NCI-H1694 treated with DMSO at 0.1 percent for 48 hours (cell line): Measurements from ENCODE around the gene TICAM2.

ENCODE experiments used
- DNase-seq: peaks from one replicate; lab custom pipeline; 2025; lab: John Stamatoyannopoulos, UW

TICAM2 gene

DNA sequence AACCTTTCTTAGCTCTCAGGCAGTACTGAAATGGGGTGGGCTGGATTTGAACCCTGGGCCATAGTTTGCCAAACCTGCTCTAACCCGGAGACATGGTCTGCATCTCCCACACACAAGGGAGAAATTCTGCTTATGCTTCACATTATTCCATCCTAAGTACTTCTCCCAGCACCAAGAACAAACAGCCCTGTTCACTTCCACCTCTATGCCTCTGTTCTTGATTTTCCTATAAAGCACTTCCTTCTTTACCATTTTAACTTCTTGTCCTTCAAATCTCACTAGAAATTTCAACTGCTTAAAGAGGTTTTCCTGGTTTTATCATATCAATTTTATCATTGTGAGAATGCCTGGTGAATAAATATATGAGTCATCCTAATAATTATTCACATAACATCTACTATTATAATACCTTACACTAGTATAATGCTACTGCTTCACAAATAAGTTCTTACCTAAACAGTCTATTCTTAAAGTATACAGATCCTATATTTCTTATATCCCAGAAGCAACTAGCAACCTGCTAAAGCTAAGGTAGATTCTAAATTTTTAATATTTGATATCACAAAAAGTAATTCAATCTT is 70.4 kb downstream of the TICAM2 start:
- DNase-seq: no peak

DNA sequence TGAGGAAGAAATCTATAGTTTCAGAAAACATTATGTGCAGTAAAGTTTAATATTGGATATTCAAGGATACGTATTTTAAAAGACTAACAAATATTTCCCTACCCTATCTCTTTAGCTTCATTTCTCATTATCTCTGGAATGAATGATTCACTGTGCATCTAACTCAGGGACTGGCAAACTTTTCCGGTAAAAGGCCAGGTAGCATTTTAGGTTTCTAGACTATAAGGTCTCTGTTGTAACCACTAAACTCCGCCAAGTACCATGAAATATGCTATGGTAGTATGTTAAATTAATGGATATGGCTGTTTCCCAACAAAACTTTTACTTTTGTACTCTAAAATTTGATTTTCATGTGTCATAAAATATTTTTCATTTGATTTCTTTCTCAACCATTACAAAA is 70.9 kb downstream of the TICAM2 start:
- no peak for DNase-seq

- DNase-seq: no peak
Measured at GRCh38 chr5:115530426-115530825, 71.9 kb downstream of the TICAM2 start.
